ENCODE measurements around the gene PSG7.
"Not testable (repeated sequence)": the region's sequence is repeated elsewhere in the genome, so short reads cannot be mapped to it uniquely, and the experiment has no call there.

Gene PSG7

GRCh38 chr19:42916931-42917330 is 20.1 kb downstream of the PSG7 start:
- in situ Hi-C loops (cut with MboI; ENCODE audit: low sequenced_read_pairs), result not testable (repeated sequence)

GRCh38 chr19:42913516-42913915 is 23.5 kb downstream of the PSG7 start:
- in situ Hi-C loops (cut with MboI; ENCODE audit: low sequenced_read_pairs), result not testable (repeated sequence)

GRCh38 chr19:42912941-42913340 is 24.1 kb downstream of the PSG7 start:
- in situ Hi-C loops (cut with MboI; ENCODE audit: low sequenced_read_pairs), result not testable (repeated sequence)

GRCh38 chr19:42911731-42912130 is 25.3 kb downstream of the PSG7 start:
- in situ Hi-C loops (cut with MboI; ENCODE audit: low sequenced_read_pairs), result not testable (repeated sequence)

- in situ Hi-C loops (cut with MboI; ENCODE audit: low sequenced_read_pairs), result not testable (repeated sequence)
Measured at GRCh38 chr19:42906162-42906561, 30.8 kb downstream of the PSG7 start.

- in situ Hi-C loops (cut with MboI; ENCODE audit: low sequenced_read_pairs), result not testable (repeated sequence)
Measured at GRCh38 chr19:42900561-42900960, 36.4 kb downstream of the PSG7 start.

GRCh38 chr19:42899674-42900073 is 37.3 kb downstream of the PSG7 start:
- in situ Hi-C loops (cut with MboI; ENCODE audit: low sequenced_read_pairs), result not testable (repeated sequence)

- in situ Hi-C loops (cut with MboI; ENCODE audit: low sequenced_read_pairs), result not testable (repeated sequence)
Measured at GRCh38 chr19:42899110-42899509, 37.9 kb downstream of the PSG7 start.

- in situ Hi-C loops (cut with MboI; ENCODE audit: low sequenced_read_pairs), result not testable (repeated sequence)
Measured at GRCh38 chr19:42898656-42899055, 38.4 kb downstream of the PSG7 start.

GRCh38 chr19:42897729-42898128 is 39.3 kb downstream of the PSG7 start:
- in situ Hi-C loops (cut with MboI; ENCODE audit: low sequenced_read_pairs), result not testable (repeated sequence)

- in situ Hi-C loops (cut with MboI; ENCODE audit: low sequenced_read_pairs), result not testable (repeated sequence)
Measured at GRCh38 chr19:42890446-42890845, 46.6 kb downstream of the PSG7 start.

- in situ Hi-C loops (cut with MboI; ENCODE audit: low sequenced_read_pairs), result not testable (repeated sequence)
Measured at GRCh38 chr19:42887876-42888445, 49.0 kb downstream of the PSG7 start.

GRCh38 chr19:42882730-42883129 is 54.3 kb downstream of the PSG7 start:
- in situ Hi-C loops (cut with MboI; ENCODE audit: low sequenced_read_pairs), result not testable (repeated sequence)

GRCh38 chr19:42882010-42882409 is 55.0 kb downstream of the PSG7 start:
- in situ Hi-C loops (cut with MboI; ENCODE audit: low sequenced_read_pairs), result not testable (repeated sequence)

- in situ Hi-C loops (cut with MboI; ENCODE audit: low sequenced_read_pairs), result not testable (repeated sequence)
Measured at GRCh38 chr19:42881279-42881678, 55.7 kb downstream of the PSG7 start.

- in situ Hi-C loops (cut with MboI; ENCODE audit: low sequenced_read_pairs), result not testable (repeated sequence)
Measured at GRCh38 chr19:42880621-42881020, 56.4 kb downstream of the PSG7 start.

- in situ Hi-C loops (cut with MboI; ENCODE audit: low sequenced_read_pairs), result no loop called here
Measured at GRCh38 chr19:42879613-42880012, 57.4 kb downstream of the PSG7 start, which contains the start of gene PSG1. Gene PSG1, minus strand, starts transcription at chr19:42879713. Its CDS starts 132 bp downstream, at chr19:42879581.

- in situ Hi-C loops (cut with MboI; ENCODE audit: low sequenced_read_pairs), result not testable (repeated sequence)
Measured at GRCh38 chr19:42876596-42876995, 60.4 kb downstream of the PSG7 start.

- in situ Hi-C loops (cut with MboI; ENCODE audit: low sequenced_read_pairs), result not testable (repeated sequence)
Measured at GRCh38 chr19:42875881-42876280, 61.1 kb downstream of the PSG7 start.

- in situ Hi-C loops (cut with MboI; ENCODE audit: low sequenced_read_pairs), result not testable (repeated sequence)
Measured at GRCh38 chr19:42874901-42875813, 61.9 kb downstream of the PSG7 start.

- in situ Hi-C loops (cut with MboI; ENCODE audit: low sequenced_read_pairs), result not testable (repeated sequence)
Measured at GRCh38 chr19:42874136-42874535, 62.9 kb downstream of the PSG7 start.

Measured in HL-60/S4 (cell line).